ENCODE measurements around the gene MEMO1.
"Not testable (repeated sequence)": the region's sequence is repeated elsewhere in the genome, so short reads cannot be mapped to it uniquely, and the experiment has no call there.

MEMO1 gene

DNA sequence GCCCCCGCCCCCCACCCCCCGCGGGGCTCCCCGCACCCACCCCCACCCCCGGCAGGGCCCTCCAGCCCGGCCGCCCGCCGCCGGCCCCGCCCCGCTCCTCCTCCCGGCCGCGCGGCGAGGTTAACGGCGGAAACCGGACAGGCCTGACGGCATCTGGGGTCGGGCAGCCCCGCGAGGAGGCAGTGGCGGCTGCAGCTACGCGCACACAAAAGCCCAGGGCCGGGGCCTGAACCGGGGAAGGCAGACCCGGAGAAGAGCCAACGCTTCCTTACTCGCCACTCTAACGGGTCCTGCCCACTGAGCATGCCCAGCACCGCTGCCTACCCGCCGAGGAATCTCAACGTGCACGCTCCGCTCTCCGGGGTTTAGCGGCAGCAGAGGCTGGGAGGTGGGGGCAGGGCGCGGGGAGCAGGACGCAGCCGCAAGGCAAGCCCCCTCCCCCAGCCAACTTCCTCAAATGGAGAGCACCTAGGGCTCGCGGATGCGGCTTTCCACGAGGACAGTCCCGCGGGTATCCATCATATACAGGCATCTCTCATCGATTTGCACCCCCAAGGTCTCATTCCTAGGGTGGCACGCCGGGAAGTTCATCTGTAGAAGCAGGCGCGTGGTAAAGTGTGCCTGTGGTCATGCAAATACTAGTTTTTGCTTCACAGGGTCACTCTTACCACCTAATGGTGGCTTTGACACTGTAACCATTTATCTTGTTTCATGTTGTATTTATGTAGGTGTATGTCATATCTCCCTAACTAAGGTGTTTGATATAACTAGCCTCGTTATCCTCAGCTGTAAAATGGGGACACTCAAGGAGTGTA is at the start of gene MEMO1:
Gene MEMO1 (minus strand): TSS at position 339 of the 815 bp plus-strand sequence. CDS start 761 bp downstream, outside the sequence.
- peak; percentile 78 for DNase-seq

DNA sequence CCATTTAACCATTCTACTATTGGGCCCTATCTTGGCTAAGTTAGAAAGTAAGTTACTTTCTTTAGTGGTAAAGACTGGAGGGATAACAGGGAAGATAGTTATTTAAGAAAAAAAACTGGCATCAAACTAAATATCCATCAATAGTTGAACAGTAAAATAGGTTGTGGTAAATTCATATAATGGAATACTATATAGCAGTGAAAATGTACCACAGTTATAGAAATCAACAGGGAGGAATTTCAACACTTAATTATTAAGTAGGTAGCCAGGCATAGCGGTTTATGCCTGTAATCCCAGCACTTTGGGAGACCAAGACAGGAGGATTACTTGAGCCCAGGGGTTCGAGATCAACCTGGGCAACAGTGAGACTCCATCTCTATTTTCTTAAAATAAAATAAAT is 49.5 kb upstream of the MEMO1 start:
- no peak for DNase-seq

GRCh38 chr2:32058130-32058529 is 47.3 kb upstream of the MEMO1 start:
- DNase-seq: no peak

- not testable (repeated sequence) for DNase-seq
Measured at GRCh38 chr2:32054583-32054982, 43.8 kb upstream of the MEMO1 start.

- no peak for DNase-seq
Measured at GRCh38 chr2:32051836-32052439, 41.1 kb upstream of the MEMO1 start.

- DNase-seq: no peak
Measured at GRCh38 chr2:32043561-32043960, 32.8 kb upstream of the MEMO1 start.

DNA sequence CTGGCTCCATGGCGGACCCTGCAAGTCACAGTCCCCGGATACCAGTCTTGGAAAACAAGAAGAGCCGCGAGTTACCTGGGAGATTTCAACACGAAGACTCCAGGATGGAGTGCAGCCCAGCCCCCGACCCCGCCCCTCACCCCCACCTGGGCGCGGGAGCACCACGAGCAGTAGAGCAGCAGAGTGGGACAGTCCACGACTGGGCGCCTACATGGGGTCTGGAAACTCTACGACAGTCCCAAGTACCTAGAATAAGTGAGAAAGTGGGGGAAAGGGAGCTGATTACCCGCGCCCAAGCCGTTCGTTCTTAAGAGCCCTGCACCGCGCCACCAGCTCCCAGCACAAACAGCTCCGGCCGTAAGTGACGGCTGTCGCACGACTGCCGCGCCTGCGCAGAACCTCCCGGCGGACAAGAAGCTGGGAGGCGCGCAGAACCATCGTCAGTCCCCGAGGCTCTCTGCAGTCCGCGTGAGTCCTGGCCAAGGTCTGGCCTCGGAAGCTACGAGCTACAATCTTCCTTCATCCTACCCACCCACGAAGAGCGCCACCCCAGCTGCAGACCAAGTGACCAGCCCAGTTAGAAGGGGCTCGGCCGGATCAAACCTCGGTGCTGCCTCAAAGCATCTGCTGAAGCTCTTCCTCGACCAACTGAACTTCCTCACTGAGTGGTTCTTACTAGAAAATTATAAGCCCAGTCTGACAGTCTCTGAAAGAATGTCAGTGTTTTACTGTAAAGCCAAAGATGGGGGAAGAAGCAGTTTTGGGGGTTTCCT is 28.8 kb upstream of the MEMO1 start, which contains the start of gene DPY30:
Gene DPY30 (minus strand): TSS at position 359 of the 773 bp plus-strand sequence. CDS start 349 bp downstream, at position 10.
- DNase-seq: peak; percentile 74

DNA sequence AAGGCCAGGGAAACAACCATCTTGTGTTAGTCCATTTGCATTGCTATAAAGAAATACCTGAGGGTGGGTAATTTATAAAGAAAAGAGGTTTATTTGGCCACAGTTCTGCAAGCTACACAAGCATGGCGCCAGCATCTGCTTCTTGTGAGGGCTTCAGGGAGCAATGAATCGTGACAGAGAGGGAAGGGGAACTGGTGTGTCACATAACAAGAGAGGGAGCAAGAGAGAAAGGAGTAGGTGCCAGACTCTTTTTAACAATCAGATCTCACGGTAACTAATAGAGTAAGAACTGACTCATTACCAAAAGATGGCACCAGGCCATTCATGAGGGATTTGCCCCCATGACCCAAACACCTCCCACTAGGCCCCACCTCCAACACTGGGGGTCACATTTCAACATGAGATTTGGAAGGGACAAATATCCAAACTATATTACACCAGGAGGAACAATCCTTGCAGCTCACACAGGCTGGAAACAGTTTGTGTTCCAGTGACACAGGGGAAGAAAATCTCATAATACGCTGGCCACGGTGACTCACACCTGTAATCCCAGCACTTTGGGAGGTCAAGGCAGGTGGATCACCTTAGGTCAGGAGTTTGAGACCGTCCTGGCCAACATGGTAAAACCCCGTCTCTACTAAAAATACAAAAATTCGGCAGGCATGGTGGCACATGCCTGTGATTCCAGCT is 23.5 kb upstream of the MEMO1 start:
- not testable (repeated sequence) for DNase-seq

DNA sequence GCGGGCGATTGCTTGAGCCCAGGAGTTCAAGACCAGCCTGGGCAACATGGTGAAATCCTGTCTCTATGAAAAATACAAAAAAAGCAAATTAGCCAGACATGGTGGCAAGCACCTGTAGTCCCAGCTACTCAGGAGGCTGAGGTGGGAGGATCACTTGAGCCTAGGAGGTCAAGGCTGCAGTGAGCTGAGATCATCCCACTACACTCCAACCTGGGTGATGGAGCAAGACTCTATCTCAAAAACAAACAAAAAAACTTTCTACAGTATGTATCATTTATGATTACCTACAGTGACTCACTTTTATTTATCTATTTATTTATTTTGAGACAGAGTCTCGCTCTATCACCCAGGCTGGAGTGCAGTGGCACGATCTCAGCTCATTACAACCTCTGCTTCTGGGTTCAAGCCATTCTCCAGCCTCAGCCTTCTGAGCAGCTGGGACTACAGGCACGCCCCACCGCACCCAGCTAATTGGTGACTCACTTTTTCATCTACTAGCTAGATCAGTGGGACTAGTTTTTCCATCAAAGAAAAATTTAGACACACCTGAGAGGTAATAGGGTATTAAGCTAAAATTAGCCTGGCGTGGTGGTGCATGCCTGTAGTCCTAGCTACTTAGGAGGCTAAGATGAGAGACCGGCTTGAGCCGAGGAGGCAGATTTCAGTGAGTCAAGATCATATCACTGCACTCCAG is 8.1 kb upstream of the MEMO1 start:
- not testable (repeated sequence) for DNase-seq

DNA sequence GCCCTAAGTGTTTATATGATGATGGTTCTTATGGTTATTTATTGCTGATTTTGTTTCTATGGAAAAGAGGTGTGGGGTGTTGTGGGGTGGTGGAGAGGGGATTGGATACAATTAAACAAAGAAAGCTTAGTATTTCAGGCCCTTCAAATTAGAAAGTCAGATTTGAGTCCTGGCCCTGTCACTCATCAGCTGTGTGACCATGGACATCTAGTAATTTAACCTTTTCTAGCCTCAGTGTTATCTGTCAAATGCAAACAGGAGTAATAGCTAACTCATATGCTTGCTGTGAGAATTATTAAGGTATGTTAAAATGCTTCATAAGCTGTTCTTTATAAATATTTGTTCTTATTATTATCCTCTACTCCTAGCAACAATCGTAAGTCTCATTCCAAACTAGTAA is 2.1 kb upstream of the MEMO1 start:
- DNase-seq: no peak

DNA sequence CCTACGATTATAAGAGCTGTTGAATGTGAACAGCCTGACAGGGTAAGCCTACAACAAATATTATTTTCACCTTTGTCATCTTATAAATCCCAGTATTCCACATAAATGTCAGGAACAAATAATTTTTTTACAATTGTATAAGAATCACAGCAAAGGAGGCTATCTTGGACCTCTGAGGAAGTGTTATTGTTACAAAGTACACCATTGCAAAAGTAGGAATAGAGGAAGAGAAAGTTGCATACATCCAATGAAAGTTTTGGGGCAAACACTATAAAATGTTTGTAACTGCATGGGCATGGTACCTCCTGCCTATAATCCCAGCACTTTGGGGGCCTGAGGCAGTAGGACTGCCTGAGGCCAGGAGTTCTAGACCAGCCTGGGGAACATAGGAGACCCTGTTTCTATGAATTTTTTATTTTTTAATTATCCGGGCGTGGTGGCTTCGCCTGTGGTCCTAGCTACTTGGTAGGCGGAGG is 715 bp upstream of the MEMO1 start:
- DNase-seq: no peak

DNA sequence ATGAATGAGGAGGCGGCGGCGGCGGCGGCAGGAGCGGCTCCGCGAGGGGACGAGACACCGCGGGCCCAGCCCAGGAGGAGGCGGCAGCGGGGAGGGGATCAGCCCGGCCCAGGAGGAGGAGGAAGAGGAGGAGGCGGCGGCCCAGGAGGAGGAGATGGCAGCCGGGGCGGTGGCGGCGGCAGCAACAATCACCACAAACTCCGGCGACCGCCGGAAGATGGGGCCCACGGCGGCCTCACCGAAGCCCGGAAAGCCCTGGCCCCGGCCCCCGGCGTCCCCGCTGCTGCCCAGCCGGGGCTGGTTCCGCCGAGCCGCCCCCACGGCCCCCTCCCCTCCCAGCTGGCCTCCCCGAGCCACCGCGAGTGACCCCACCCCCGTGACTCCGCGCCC is 533 bp downstream of the MEMO1 start:
- not testable (repeated sequence) for DNase-seq

DNA sequence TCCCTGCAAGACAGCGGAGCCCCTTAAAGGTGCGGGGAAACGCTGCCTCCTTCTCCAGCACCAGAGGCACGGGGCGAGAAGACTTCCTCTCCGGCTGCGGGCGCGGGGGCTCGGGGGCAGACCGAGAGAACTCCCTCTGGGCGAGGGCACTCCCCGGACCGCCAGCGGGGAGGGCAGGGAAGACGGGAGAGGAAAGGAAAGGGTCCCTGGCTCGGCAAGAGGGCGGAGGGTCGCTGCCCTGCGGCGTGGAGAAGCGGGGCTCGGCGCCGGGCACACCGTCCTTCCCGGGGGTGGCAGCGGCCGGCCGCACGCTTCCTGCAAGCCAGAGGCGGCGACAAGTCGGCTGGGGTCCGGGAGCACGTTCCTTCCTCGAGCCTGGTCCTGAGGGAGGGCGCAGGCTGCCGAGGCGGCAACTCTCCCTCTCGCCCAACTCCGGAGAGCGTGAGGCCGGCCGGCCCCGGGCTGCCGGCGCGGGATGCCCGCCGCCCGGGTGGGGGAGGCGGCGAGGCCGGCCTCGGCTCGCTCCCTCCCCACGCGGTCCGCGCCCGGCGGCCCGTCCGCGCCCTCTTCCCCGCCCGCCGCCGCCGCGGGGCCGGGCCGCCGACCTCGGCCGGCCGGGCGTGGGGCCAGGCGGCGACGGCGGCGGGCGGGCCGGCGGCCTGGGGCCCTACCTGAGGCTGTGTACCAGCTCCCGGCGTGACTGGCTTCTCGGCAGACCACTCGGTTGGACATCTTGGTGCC is 1.1 kb downstream of the MEMO1 start:
- no peak for DNase-seq

GRCh38 chr2:32008805-32009515 is 1.8 kb downstream of the MEMO1 start:
- no peak for DNase-seq

DNA sequence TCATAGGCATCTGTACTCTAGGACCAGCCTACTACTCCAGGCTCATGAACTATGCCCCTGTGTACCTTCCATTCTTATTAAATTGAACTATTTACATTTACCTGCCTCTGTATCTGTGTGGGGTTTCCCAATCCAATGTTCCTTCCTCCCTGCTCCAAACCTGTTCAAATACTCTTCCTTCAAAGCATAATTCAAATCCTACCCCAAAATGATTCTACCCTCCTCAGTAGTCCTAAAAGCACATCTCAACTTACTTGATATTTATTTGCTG is 3.8 kb downstream of the MEMO1 start:
- no peak for DNase-seq

GRCh38 chr2:32005371-32005976 is 5.3 kb downstream of the MEMO1 start:
- DNase-seq: no peak

DNA sequence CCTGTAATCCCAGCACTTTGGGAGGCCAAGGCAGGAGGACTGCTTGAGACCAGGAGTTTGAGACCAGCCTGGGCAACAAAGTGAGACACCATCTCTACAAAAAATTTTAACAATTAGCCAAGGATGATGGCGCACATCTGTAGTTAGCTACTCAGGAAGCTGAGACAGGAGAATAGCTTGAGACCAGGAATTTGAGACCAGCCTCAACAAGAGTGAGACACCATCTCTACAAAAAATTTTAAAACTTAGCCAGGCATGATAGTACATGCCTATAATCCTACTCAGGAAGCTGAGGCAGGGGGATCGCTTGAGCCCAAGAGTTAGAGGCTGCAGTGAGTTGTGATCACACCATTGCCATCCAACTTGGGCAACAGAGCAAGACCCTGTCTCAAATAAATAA is 7.0 kb downstream of the MEMO1 start:
- DNase-seq: no peak

DNA sequence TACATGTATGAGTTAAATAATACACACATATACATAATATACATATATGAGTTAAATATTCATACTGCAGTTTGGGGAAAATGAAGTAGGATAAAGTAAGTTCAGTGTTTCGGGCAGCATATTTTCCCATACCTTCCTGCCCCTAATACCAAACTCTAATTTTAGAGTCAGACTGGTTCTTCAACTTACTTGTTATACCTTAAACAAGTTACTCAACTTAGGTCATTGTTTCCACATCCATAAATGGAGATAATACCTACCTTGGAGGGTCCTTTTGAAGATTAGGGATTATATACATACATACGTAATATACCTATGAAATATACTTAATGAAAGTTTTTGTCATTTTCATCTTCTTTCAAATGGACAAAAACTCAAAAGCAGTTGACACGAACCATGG is 8.4 kb downstream of the MEMO1 start:
- no peak for DNase-seq

GRCh38 chr2:31999438-31999837 is 11.4 kb downstream of the MEMO1 start:
- DNase-seq: no peak

DNA sequence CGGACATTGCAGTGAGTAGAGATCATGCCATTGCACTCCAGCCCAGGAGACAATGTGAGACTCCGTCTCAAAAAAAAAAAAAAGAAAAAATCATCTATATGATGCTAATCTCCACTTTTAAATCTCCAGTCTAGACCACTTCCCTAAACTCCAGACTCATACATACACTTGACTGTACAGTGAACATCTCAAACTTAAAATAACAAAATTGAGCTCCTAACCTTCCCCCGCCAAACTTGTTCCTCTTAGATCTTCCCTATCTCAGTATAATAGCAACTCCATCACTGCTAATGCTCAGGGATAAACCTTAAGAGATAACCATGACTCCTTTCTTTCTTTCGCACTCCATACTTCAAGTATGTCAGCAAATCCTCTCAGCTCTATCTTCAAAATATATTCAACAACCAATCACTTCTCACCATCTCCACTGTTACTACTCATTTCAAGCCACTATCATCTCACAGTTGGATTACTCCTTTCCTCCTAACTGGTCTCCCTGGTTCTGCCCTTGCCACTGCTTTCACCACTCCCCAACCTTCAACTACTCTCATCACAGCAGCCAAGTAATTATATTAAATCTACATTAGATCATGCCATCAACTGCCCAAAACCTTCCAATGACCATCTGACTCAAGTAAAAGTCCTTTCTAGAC is 12.0 kb downstream of the MEMO1 start:
- DNase-seq: no peak
